Liver (tissue), 3 donors: ENCODE results near the gene BTBD7.

Experiments
- ATF3 ChIP-seq: IDR thresholded peaks from 2 replicates; pipeline ENCODE4 v1.6.1; 2016; ENCODE audit warnings: antibody characterized with exemption
- CTCF ChIP-seq: fragments of 150-350 bp; IDR thresholded peaks from 2 replicates; pipeline ENCODE4 v1.5.1; 2017; ENCODE audit warnings: improper control_type of control experiment, low read depth, low read length; ENCODE audit not compliant: missing input control
- EGR1 ChIP-seq, 2 donors: IDR thresholded peaks; 2 replicates each; pipeline ENCODE4 v1.6.1; 2016 to 2018; ENCODE audit warnings: antibody characterized with exemption in 2 of 2, low read depth in 2 of 2
- JUND ChIP-seq, 2 donors: IDR thresholded peaks; 2 replicates each; pipeline ENCODE4 v1.6.1; 2016; ENCODE audit warnings: antibody characterized with exemption in 2 of 2
- MAX ChIP-seq: IDR thresholded peaks from 2 replicates; pipeline ENCODE4 v1.6.1; 2016; ENCODE audit warnings: antibody characterized with exemption
- RAD21 ChIP-seq, 2 donors: IDR thresholded peaks; 2 replicates each; pipeline ENCODE4 v1.6.1; 2016; ENCODE audit warnings: antibody characterized with exemption in 2 of 2, mild to moderate bottlenecking in 2 of 2
- REST ChIP-seq: IDR thresholded peaks from 2 replicates; pipeline ENCODE4 v1.6.1; 2016; ENCODE audit warnings: antibody characterized with exemption, mild to moderate bottlenecking
- SP1 ChIP-seq: IDR thresholded peaks from 2 replicates; pipeline ENCODE4 v1.6.1; 2018; ENCODE audit warnings: antibody characterized with exemption, mild to moderate bottlenecking
- TAF1 ChIP-seq: conservative IDR thresholded peaks from 2 replicates; pipeline ENCODE4 v1.6.1; 2016; ENCODE audit warnings: antibody characterized with exemption, mild to moderate bottlenecking
- donor health status: healthy.
- donor health status: healthy.

GRCh38 chr14:93328546-93328945 lies 4.3 kb downstream of the BTBD7 start:
- TF ChIP-seq CTCF: no peak
- no peak for TF ChIP-seq SP1
- TF ChIP-seq RAD21 (IDR thresholded peaks at IDR 0.05): no peak
- TF ChIP-seq JUND (IDR thresholded peaks at IDR 0.05): no peak
- no peak for TF ChIP-seq ATF3
- no peak for TF ChIP-seq MAX
- TF ChIP-seq TAF1: no peak
- no peak for TF ChIP-seq REST
- TF ChIP-seq EGR1 (IDR thresholded peaks at IDR 0.05; ENCODE audit: low read depth in 2 of 2): no peak
